GM21528 (cell line): Measurements from ENCODE around the gene RBM6.

Experiments
- ATAC-seq: cut with Tn5 transposase; IDR thresholded peaks from one replicate; pipeline ENCODE4 v1.9.1; 2021; ENCODE audit warnings: mild to moderate bottlenecking, moderate library complexity; ENCODE audit not compliant: unreplicated experiment, low FRiP score

The RBM6 gene

DNA sequence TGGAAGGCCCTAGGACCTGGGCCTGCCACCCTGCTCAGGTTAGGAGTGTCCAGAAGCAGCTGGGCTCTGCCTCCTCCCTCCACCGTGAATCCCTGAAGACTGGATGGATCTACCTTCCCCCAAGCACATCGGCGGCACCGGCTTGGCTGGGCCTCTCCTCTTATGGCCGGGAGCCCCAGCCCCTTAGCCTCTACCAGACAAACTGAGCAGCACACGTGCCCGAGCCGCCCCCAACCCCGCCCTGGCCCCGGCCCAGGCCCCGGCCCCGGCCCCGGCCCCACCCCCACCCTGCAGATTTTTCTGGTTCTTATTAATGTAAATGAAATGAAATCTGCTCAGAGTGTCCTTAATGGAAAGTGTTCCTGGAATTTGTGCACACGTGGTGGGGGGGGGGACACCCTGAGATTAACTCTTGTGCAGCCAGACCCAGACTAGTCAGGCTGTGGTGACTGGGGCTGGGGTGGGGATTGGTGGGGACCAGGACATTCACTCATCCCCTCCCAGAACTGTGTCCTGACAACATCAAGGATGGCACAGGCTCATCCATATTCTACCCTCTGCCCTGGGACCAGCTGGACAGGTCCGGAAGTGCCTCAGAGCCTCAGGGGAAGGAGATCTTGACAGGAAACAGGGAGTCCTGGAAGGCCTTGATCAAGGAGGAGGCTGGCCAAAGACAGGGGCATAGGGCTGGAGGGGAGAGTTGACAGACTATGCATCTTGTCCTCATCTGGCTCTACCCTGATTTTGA, 184.3 kb downstream of the RBM6 start:
- ATAC-seq: no peak

DNA sequence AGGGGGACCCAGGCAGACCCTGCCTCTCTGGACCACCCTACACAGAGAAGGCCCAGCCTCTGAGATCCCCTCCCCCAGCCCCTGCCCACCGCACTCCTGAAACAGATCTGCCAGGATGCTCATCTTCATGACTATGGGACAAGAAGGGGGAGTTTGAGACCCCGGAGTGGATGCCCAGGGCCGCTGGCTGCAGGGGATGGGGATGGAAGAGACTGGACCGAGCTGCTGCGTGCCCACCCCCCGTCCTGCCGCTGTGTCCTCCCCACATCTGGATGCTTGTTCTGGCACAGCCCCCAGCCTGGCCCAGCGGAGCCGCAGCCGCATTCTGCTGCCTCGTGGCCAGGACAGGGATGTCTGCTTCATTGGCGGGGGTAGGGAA, 184.8 kb downstream of the RBM6 start:
- no peak for ATAC-seq

DNA sequence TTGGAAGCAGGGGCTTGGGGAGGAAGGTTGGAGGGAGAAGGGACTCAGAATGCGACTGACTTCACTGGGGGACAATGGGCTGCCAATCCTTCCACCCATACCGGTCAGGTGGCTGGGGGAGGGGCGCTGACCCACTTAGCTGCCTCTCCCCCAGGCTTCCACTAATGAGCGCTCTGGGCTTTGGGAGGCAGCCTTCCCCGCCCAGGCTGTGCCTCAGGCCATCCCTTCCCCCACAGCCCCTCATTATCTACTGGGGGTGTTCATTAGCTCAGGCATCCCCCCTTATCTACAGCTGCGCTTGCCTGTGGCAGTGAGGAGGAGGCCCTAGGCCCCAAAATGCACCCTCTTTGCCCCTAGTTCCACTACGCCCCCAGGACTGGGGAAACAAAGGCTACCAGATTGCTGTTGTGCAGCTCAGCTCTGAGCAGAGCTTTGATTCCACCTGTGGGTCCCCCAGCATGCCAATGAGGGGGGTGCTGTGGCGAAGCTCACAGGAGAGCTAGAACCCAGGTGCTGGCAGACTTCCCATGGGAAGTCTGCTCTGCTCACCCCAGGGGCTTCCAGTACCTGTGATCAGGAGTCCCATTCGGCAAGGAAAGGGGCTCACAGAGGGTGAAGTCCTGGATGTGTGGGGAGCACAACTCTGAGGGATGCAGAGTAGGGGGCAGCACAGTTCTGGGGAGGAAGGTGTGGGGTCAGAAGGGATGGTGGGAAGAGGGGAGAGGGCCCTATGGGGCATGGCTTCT, 185.8 kb downstream of the RBM6 start:
- no peak for ATAC-seq

DNA sequence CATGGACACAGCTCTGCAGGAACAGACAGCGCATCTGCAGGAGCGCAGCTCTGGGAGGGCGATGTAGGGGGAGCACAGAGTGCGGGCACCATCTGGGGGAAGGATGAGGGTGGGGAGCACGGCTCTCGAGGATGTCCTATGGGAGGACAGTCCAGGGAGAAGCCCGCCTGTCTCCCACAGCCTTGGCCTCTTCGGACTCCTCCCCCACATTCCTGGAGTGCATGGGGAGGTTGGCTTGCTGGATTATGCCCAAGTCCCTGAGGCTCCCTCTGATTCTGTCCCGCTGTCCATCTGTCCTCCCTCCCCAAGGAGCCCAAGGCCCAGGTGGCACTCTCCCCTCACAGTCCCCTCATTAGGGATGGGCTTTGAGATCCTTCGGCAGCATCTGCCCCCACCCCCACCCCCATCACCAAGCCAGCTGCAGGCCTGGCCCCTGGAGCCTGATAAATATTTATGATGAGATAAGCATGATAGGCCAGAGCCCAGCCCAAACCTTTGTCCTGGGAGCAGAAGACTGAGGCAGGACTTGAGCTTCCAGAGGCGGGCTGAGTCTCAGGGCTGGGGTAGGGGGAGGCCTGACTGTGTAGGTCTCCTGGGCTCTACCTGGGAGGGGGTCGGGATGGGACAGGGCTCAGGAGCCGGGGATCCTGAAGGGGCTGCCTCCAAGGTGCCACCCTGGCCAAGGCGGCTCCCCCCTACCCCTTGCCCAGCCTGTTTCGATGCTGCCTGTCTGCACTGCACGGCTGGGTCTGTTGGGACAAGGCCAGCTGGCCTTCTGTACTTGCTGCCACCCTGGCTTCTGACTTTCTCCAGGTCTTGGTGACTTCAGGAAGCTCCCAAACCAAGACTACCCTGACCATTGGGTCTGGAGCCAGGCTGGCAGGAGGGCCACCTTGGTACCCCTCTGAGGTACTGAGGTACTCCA, 186.6 kb downstream of the RBM6 start:
- ATAC-seq: no peak
